ENCODE results near the gene MAPKAP1.
A peak's percentile ranks its signal among the peaks of the same experiment; 100 is the strongest.
"Not testable (repeated sequence)": the region's sequence is repeated elsewhere in the genome, so short reads cannot be mapped to it uniquely, and the experiment has no call there.

Gene MAPKAP1

GRCh38 chr9:125409217-125409636, 297.8 kb downstream of the MAPKAP1 start:
- FAIRE-seq: no peak
- DNase-seq (ENCODE audit: insufficient read length, low spot score): peak; percentile 58
- TF ChIP-seq POLR2AphosphoS5 (IDR thresholded peaks at IDR 0.05; ENCODE audit: low read depth, low read length): no peak
- no peak for TF ChIP-seq POU2F2 (IDR thresholded peaks at IDR 0.05; ENCODE audit: low read depth, low read length)
- no peak for TF ChIP-seq TAF1 (IDR thresholded peaks at IDR 0.05; ENCODE audit: low read depth, low read length)
- no peak for TF ChIP-seq PAX5 (IDR thresholded peaks at IDR 0.05; ENCODE audit: insufficient read depth, low read length, severe bottlenecking)
- no peak for TF ChIP-seq POLR2A (IDR thresholded peaks at IDR 0.05; ENCODE audit: low read depth, low read length)
- no peak for TF ChIP-seq SPI1 (IDR thresholded peaks at IDR 0.05; ENCODE audit: low read depth, low read length)

- 0 out of 2 replicates have a peak, but pooled peaks have one; percentile 25 for TF ChIP-seq SPI1 (IDR thresholded peaks at IDR 0.05; ENCODE audit: low read depth, low read length)
- TF ChIP-seq POU2F2 (IDR thresholded peaks at IDR 0.05; ENCODE audit: low read depth, low read length): no peak
- TF ChIP-seq TAF1 (IDR thresholded peaks at IDR 0.05; ENCODE audit: low read depth, low read length): no peak
- TF ChIP-seq POLR2A (IDR thresholded peaks at IDR 0.05; ENCODE audit: low read depth, low read length): no peak
- TF ChIP-seq POLR2AphosphoS5 (IDR thresholded peaks at IDR 0.05; ENCODE audit: low read depth, low read length): no peak
- no peak for TF ChIP-seq PAX5 (IDR thresholded peaks at IDR 0.05; ENCODE audit: insufficient read depth, low read length, severe bottlenecking)
- DNase-seq (ENCODE audit: insufficient read length, low spot score): peak; percentile 97
- FAIRE-seq: peak; percentile 72
These were observed 298.8 kb downstream of the MAPKAP1 start for GRCh38 chr9:125407974-125408900.

- DNase-seq (ENCODE audit: insufficient read length, low spot score) (no peak), FAIRE-seq (no peak)
- no peak for TF ChIP-seq POLR2A (IDR thresholded peaks at IDR 0.05; ENCODE audit: low read depth, low read length)
- TF ChIP-seq TAF1 (IDR thresholded peaks at IDR 0.05; ENCODE audit: low read depth, low read length): no peak
- TF ChIP-seq POU2F2 (IDR thresholded peaks at IDR 0.05; ENCODE audit: low read depth, low read length): no peak
- TF ChIP-seq SPI1 (IDR thresholded peaks at IDR 0.05; ENCODE audit: low read depth, low read length): no peak
- no peak for TF ChIP-seq PAX5 (IDR thresholded peaks at IDR 0.05; ENCODE audit: insufficient read depth, low read length, severe bottlenecking)
- no peak for TF ChIP-seq POLR2AphosphoS5 (IDR thresholded peaks at IDR 0.05; ENCODE audit: low read depth, low read length)
These were observed 299.5 kb downstream of the MAPKAP1 start for GRCh38 chr9:125407432-125407973.

GRCh38 chr9:125406810-125407087, 300.3 kb downstream of the MAPKAP1 start:
- TF ChIP-seq TAF1 (IDR thresholded peaks at IDR 0.05; ENCODE audit: low read depth, low read length): no peak
- TF ChIP-seq POLR2AphosphoS5 (IDR thresholded peaks at IDR 0.05; ENCODE audit: low read depth, low read length): no peak
- TF ChIP-seq SPI1 (IDR thresholded peaks at IDR 0.05; ENCODE audit: low read depth, low read length): no peak
- TF ChIP-seq POU2F2 (IDR thresholded peaks at IDR 0.05; ENCODE audit: low read depth, low read length): no peak
- TF ChIP-seq POLR2A (IDR thresholded peaks at IDR 0.05; ENCODE audit: low read depth, low read length): no peak
- TF ChIP-seq PAX5 (IDR thresholded peaks at IDR 0.05; ENCODE audit: insufficient read depth, low read length, severe bottlenecking): no peak
- FAIRE-seq: no peak
- no peak for DNase-seq (ENCODE audit: insufficient read length, low spot score)

DNA sequence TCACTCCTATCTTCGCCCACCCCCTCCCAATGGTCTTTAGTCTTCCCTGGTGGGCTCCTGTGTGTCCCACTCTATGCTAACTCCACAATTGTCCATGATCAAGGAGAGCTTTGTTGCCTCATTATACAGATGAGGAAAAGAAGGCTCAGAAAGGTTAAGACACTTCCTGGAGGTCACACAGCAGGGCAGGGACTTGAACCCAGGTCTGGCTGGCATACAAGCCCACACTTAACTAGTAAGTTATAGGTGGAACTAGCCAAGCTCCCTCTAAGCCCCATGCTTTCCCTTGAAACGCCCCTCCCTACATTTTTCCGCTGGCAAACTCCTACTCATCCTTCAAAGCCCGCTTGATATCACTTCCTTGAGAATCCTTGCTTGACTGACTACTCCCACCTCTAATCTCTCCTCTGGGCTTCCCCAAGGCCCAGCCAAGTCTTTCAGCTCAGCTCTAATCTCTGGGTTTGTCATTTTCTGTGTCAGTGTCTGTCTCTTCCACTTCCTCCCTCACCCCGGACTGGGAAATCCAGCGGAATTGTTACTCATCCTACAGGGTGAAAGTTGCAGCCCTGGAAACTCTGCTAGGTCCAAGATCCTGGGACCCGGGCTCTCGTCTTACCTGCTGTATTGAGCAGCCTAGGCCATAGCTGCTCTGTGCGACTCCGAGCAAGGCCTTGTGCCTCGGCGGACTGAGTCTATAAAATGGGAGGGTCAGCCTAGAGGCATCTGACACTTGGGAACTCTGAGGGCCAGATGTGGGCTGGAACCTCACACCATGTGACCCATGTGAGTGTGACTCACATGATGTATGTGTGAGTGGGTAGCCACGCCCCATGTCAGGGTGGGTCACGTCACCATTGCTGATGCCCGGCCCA, 300.8 kb downstream of the MAPKAP1 start:
- TF ChIP-seq POLR2AphosphoS5 (IDR thresholded peaks at IDR 0.05; ENCODE audit: low read depth, low read length): no peak
- DNase-seq (ENCODE audit: insufficient read length, low spot score) (no peak), FAIRE-seq (no peak)

DNA sequence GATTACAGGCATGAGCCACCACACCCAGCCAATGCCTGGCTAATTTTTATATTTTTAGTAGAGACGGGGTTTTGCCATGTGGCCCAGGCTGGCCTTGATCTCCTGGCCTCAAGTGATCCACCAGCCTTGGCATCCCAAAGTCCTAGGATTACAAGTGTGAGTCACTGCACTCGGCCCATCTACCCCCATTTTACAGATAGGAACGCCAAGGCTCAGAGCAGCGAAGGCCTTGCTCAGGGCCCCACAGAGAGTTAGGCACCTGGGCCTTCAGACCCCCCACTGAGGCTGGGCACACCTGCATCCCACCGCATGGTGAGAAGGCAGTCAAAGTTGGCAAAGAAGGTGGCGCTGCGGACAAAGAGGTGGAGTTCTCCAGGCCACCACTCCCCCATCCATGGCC, 302.3 kb downstream of the MAPKAP1 start:
- DNase-seq (ENCODE audit: insufficient read length, low spot score): no peak
- no peak for TF ChIP-seq TAF1 (IDR thresholded peaks at IDR 0.05; ENCODE audit: low read depth, low read length)
- TF ChIP-seq POLR2AphosphoS5 (IDR thresholded peaks at IDR 0.05; ENCODE audit: low read depth, low read length): no peak
- TF ChIP-seq SPI1 (IDR thresholded peaks at IDR 0.05; ENCODE audit: low read depth, low read length): no peak
- no peak for TF ChIP-seq POU2F2 (IDR thresholded peaks at IDR 0.05; ENCODE audit: low read depth, low read length)
- no peak for TF ChIP-seq POLR2A (IDR thresholded peaks at IDR 0.05; ENCODE audit: low read depth, low read length)
- no peak for TF ChIP-seq PAX5 (IDR thresholded peaks at IDR 0.05; ENCODE audit: insufficient read depth, low read length, severe bottlenecking)
- FAIRE-seq: no peak

GRCh38 chr9:125400725-125401716, 306.0 kb downstream of the MAPKAP1 start:
- DNase-seq (ENCODE audit: insufficient read length, low spot score): no peak
- FAIRE-seq: no peak
- TF ChIP-seq TAF1 (IDR thresholded peaks at IDR 0.05; ENCODE audit: low read depth, low read length): no peak

DNA sequence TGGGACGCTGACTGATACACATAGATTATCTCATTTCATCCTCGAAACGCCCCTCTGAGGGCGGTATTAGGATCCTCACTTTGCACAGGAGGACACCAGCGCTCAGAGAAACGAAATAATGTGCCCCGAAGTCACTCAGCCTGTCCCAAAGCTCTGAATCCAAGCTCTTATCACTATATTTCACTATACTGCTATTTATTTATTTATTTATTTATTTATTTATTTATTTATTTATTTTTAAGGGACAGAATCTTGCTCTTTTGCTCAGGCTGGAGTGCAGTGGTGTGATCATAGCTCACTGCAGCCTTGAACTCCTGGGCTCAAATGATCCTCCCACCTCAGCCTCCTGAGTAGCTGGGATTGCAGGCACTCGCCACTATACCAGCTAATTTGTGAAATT, 306.8 kb downstream of the MAPKAP1 start:
- not testable (repeated sequence) for DNase-seq (ENCODE audit: insufficient read length, low spot score); FAIRE-seq

GRCh38 chr9:125399666-125400065, 307.3 kb downstream of the MAPKAP1 start:
- DNase-seq (ENCODE audit: insufficient read length, low spot score) (no peak), FAIRE-seq (no peak)
- TF ChIP-seq POLR2A (IDR thresholded peaks at IDR 0.05; ENCODE audit: low read depth, low read length) (no peak), TAF1 (IDR thresholded peaks at IDR 0.05; ENCODE audit: low read depth, low read length) (no peak), PAX5 (IDR thresholded peaks at IDR 0.05; ENCODE audit: insufficient read depth, low read length, severe bottlenecking) (no peak), POU2F2 (IDR thresholded peaks at IDR 0.05; ENCODE audit: low read depth, low read length) (no peak), SPI1 (IDR thresholded peaks at IDR 0.05; ENCODE audit: low read depth, low read length) (no peak), POLR2AphosphoS5 (IDR thresholded peaks at IDR 0.05; ENCODE audit: low read depth, low read length) (no peak)
